HepG2 (cell line): ENCODE results near the gene DIAPH1. TPM values are rescaled to one million over a fixed set of nuclear protein-coding genes. Genes with fewer than 3 reads are reported as not detected.

ENCODE experiments used
- ASH2L ChIP-seq: fragments of 300-600, 200-600 bp; sonication (generic); IDR thresholded peaks from 2 replicates; pipeline ENCODE4 v1.7.0; 2017; ENCODE audit warnings: low read depth, mild to moderate bottlenecking, moderate library complexity, mixed read lengths, low read length; ENCODE audit not compliant: insufficient read length
- ATM ChIP-seq: fragments of 450-650 bp; IDR thresholded peaks from 2 replicates; pipeline ENCODE4 v1.7.1; 2017; ENCODE audit warnings: mild to moderate bottlenecking, borderline replicate concordance
- BCL6 ChIP-seq: IDR thresholded peaks from 2 replicates; pipeline ENCODE4 v1.6.1; 2016; ENCODE audit warnings: missing genetic modification reagents, missing compliant biosample characterization
- CREB1 ChIP-seq, 2 experiments: fragments of 450-650 bp in 1 of 2; IDR thresholded peaks; 2 replicates each; pipeline ENCODE4 v1.6.1; 2016 to 2017; ENCODE audit warnings: control low read depth in 1 of 2, mild to moderate bottlenecking in 1 of 2, missing compliant biosample characterization in 1 of 2, missing genetic modification characterization in 1 of 2
- HNRNPL ChIP-seq: fragments of 200-400 bp; formaldehyde crosslinking; IDR thresholded peaks from 2 replicates; pipeline ENCODE4 v1.6.1; 2017; ENCODE audit warnings: mild to moderate bottlenecking, low read depth, low read length
- KLF11 ChIP-seq: IDR thresholded peaks from 2 replicates; pipeline ENCODE4 v1.6.1; 2016; ENCODE audit warnings: missing compliant biosample characterization
- MIER2 ChIP-seq: IDR thresholded peaks from 2 replicates; pipeline ENCODE4 v1.6.1; 2016; ENCODE audit warnings: missing biosample characterization, missing genetic modification reagents
- MIER3 ChIP-seq: IDR thresholded peaks from 2 replicates; pipeline ENCODE4 v1.6.1; 2016; ENCODE audit warnings: missing compliant biosample characterization, borderline replicate concordance
- PHF20 ChIP-seq: sonication (generic); formaldehyde crosslinking; IDR thresholded peaks from 2 replicates; pipeline ENCODE4 v1.5.0; 2020; ENCODE audit warnings: mild to moderate bottlenecking, missing genetic modification reagents
- RXRA ChIP-seq: sonication (generic); formaldehyde crosslinking; IDR thresholded peaks from 2 replicates; pipeline ENCODE4 v1.5.1; 2020; ENCODE audit warnings: missing genetic modification reagents
- SMC3 ChIP-seq: IDR thresholded peaks from 2 replicates; pipeline ENCODE4 v1.6.1; 2011; ENCODE audit warnings: low read length, improper control_type of control experiment
- STAG1 ChIP-seq: sonication (generic); formaldehyde crosslinking; IDR thresholded peaks from 2 replicates; pipeline ENCODE4 v1.4.0; 2020; ENCODE audit warnings: missing genetic modification reagents
- ZBTB34 ChIP-seq: sonication (generic); formaldehyde crosslinking; IDR thresholded peaks from 2 replicates; pipeline ENCODE4 v1.8.0; 2022; ENCODE audit warnings: mild to moderate bottlenecking, missing genetic modification reagents
- ZBTB42 ChIP-seq: sonication (generic); formaldehyde crosslinking; IDR thresholded peaks from 2 replicates; pipeline ENCODE4 v1.5.0; 2020; ENCODE audit warnings: mild to moderate bottlenecking, missing genetic modification reagents
- ZNF20 ChIP-seq: sonication (generic); formaldehyde crosslinking; IDR thresholded peaks from 2 replicates; pipeline ENCODE4 v1.4.0; 2020; ENCODE audit warnings: mild to moderate bottlenecking, moderate library complexity, missing genetic modification reagents
- ZNF569 ChIP-seq: sonication (generic); formaldehyde crosslinking; IDR thresholded peaks from 2 replicates; pipeline ENCODE4 v1.5.0; 2020; ENCODE audit warnings: mild to moderate bottlenecking, missing genetic modification reagents, moderate library complexity, borderline replicate concordance
- polyA plus RNA-seq, 8 experiments: library from polyadenylated mRNA; depleted of rRNA in 3 of 8; stranded (reverse) in 7 of 8; unstranded in 1 of 8; fragments of >200 nt; fragmentation: Illumina TruSeq in 4 of 8; extraction: Trizol in 4 of 8; gene quantifications; 2 replicates each; pipeline versions ENCODE4 v1.2.1 to v1.2.3, GENCODE V29; 2011 to 2016; ENCODE audit warnings: low read depth in 4 of 8, missing spikeins in 1 of 8, mixed read lengths in 1 of 8; ENCODE audit not compliant: insufficient read depth in 1 of 8
- total RNA-seq, 5 experiments: library from RNA; depleted of rRNA; stranded (reverse); fragments of >200 nt; fragmentation: Illumina TruSeq; extraction: Trizol; gene quantifications; 2 replicates each; pipeline ENCODE4 v1.2.3, GENCODE V29; 2016; ENCODE audit warnings: low read depth in 1 of 5
- TF ChIP-seq, protein P1 (sequence below): sonication (generic); formaldehyde crosslinking; IDR thresholded peaks from 2 replicates; pipeline ENCODE4 v1.8.0; 2022; ENCODE audit warnings: missing genetic modification reagents, low read depth, mild to moderate bottlenecking, borderline replicate concordance
- TF ChIP-seq, protein P2 (sequence below): sonication (generic); formaldehyde crosslinking; IDR thresholded peaks from 2 replicates; pipeline ENCODE4 v1.4.0; 2020; ENCODE audit warnings: missing genetic modification reagents
- TF ChIP-seq, protein P3 (sequence below): sonication (generic); formaldehyde crosslinking; IDR thresholded peaks from 2 replicates; pipeline ENCODE4 v1.4.0; 2020; ENCODE audit warnings: missing genetic modification reagents, mild to moderate bottlenecking, borderline replicate concordance
- TF ChIP-seq, protein P4 (sequence below): sonication (generic); formaldehyde crosslinking; IDR thresholded peaks from 2 replicates; pipeline ENCODE4 v1.8.1; 2023; ENCODE audit warnings: missing genetic modification reagents, inconsistent platforms, borderline replicate concordance

Gene DIAPH1
- total and polyA plus RNA-seq, 2 of the 13 experiments (the other 11 are each of a cell fraction or from before 2014, with no cell fraction given), result 25.1 to 33.9 TPM

DNA sequence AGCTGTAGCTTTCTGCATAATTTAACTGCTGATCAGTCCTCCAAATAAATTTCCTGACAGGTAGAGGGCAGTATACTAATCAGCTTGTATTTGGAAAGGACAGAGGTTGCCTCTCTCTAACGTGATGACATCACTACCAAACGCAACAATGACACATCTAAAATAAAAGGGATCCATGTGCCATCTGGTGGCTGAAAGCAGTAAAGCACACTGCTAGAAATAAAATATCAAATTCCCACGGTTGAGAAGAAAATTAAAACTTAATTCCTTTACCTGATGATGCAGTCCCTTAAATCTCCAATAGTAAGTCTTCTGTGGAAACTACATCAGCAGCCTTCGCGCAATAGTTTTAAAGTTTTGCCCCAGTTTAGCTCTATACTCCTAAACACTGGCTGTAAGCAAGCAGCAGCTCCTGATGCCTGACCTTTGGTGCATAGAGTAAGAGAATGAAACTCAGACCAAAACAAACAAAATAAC, 54.5 kb downstream of the DIAPH1 start (continued):
- TF ChIP-seq, protein P1, sequence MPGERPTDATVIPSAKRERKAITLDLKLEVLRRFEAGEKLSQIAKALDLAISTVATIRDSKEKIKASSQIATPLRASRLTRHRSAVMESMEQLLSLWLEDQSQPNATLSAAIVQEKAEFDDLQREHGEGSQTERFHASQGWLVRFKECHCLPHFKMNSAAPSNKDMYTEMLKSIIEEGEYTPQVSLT, result no peak
- peak; percentile 63 for TF ChIP-seq ASH2L
- TF ChIP-seq PHF20, result peak; percentile 51; the same call in 1 of the 2 replicates
- TF ChIP-seq STAG1 (CRISPR knock-in tag), result peak; percentile 47
- no peak; the same call in 1 of the 2 replicates for TF ChIP-seq ZBTB34
- no peak for TF ChIP-seq HNRNPL
- TF ChIP-seq ATM, result no peak
- TF ChIP-seq ZNF20 (CRISPR knock-in tag), result no peak
- TF ChIP-seq, protein P2, sequence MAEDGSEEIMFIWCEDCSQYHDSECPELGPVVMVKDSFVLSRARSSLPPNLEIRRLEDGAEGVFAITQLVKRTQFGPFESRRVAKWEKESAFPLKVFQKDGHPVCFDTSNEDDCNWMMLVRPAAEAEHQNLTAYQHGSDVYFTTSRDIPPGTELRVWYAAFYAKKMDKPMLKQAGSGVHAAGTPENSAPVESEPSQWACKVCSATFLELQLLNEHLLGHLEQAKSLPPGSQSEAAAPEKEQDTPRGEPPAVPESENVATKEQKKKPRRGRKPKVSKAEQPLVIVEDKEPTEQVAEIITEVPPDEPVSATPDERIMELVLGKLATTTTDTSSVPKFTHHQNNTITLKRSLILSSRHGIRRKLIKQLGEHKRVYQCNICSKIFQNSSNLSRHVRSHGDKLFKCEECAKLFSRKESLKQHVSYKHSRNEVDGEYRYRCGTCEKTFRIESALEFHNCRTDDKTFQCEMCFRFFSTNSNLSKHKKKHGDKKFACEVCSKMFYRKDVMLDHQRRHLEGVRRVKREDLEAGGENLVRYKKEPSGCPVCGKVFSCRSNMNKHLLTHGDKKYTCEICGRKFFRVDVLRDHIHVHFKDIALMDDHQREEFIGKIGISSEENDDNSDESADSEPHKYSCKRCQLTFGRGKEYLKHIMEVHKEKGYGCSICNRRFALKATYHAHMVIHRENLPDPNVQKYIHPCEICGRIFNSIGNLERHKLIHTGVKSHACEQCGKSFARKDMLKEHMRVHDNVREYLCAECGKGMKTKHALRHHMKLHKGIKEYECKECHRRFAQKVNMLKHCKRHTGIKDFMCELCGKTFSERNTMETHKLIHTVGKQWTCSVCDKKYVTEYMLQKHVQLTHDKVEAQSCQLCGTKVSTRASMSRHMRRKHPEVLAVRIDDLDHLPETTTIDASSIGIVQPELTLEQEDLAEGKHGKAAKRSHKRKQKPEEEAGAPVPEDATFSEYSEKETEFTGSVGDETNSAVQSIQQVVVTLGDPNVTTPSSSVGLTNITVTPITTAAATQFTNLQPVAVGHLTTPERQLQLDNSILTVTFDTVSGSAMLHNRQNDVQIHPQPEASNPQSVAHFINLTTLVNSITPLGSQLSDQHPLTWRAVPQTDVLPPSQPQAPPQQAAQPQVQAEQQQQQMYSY (CRISPR knock-in tag), result no peak
- no peak for TF ChIP-seq ZNF569 (CRISPR knock-in tag)
- TF ChIP-seq KLF11 (CRISPR knock-in tag), result no peak
- TF ChIP-seq, protein P3, sequence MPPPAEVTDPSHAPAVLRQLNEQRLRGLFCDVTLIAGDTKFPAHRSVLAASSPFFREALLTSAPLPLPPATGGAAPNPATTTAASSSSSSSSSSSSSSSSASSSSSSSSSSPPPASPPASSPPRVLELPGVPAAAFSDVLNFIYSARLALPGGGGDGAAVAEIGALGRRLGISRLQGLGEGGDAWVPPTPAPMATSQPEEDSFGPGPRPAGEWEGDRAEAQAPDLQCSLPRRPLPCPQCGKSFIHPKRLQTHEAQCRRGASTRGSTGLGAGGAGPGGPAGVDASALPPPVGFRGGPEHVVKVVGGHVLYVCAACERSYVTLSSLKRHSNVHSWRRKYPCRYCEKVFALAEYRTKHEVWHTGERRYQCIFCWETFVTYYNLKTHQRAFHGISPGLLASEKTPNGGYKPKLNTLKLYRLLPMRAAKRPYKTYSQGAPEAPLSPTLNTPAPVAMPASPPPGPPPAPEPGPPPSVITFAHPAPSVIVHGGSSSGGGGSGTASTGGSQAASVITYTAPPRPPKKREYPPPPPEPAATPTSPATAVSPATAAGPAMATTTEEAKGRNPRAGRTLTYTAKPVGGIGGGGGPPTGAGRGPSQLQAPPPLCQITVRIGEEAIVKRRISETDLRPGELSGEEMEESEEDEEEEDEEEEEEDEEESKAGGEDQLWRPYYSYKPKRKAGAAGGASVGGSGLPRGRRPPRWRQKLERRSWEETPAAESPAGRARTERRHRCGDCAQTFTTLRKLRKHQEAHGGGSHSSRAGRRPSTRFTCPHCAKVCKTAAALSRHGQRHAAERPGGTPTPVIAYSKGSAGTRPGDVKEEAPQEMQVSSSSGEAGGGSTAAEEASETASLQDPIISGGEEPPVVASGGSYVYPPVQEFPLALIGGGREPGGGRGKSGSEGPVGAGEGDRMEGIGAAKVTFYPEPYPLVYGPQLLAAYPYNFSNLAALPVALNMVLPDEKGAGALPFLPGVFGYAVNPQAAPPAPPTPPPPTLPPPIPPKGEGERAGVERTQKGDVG, result no peak
- peak; percentile 88 for TF ChIP-seq SMC3
- peak; percentile 27; the same call in 1 of the 2 replicates for TF ChIP-seq MIER2
- no peak for TF ChIP-seq RXRA (CRISPR knock-in tag)
- TF ChIP-seq CREB1 (IDR thresholded peaks at IDR 0.05), result peak; percentile 93
- TF ChIP-seq CREB1 (CRISPR knock-in tag; IDR thresholded peaks at IDR 0.05), result peak; percentile 99
- no peak for TF ChIP-seq ZBTB42 (CRISPR knock-in tag)
- TF ChIP-seq, protein P4, sequence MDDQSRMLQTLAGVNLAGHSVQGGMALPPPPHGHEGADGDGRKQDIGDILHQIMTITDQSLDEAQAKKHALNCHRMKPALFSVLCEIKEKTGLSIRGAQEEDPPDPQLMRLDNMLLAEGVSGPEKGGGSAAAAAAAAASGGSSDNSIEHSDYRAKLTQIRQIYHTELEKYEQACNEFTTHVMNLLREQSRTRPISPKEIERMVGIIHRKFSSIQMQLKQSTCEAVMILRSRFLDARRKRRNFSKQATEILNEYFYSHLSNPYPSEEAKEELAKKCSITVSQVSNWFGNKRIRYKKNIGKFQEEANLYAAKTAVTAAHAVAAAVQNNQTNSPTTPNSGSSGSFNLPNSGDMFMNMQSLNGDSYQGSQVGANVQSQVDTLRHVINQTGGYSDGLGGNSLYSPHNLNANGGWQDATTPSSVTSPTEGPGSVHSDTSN (CRISPR knock-in tag), result no peak
- 0 out of 2 replicates have a peak, but pooled peaks have one; percentile 21 for TF ChIP-seq BCL6 (CRISPR knock-in tag)
- 0 out of 2 replicates have a peak, but pooled peaks have one; percentile 51 for TF ChIP-seq MIER3
